GM23248 (cell line): ENCODE measurements around the gene COL23A1.

Source experiments
- EZH2 ChIP-seq: fragments of 200-600 bp; sonication (generic); IDR thresholded peaks from 2 replicates; pipeline ENCODE4 v1.6.1; 2018; ENCODE audit warnings: antibody characterized with exemption, mild to moderate bottlenecking; ENCODE audit not compliant: insufficient read depth, poor library complexity, severe bottlenecking
- EZH2phosphoT487 ChIP-seq: fragments of 200-600 bp; sonication (generic); IDR thresholded peaks from 2 replicates; pipeline ENCODE4 v1.6.1; 2018; ENCODE audit warnings: antibody characterized with exemption, moderate library complexity, mild to moderate bottlenecking, low read depth; ENCODE audit not compliant: insufficient read depth

DNA sequence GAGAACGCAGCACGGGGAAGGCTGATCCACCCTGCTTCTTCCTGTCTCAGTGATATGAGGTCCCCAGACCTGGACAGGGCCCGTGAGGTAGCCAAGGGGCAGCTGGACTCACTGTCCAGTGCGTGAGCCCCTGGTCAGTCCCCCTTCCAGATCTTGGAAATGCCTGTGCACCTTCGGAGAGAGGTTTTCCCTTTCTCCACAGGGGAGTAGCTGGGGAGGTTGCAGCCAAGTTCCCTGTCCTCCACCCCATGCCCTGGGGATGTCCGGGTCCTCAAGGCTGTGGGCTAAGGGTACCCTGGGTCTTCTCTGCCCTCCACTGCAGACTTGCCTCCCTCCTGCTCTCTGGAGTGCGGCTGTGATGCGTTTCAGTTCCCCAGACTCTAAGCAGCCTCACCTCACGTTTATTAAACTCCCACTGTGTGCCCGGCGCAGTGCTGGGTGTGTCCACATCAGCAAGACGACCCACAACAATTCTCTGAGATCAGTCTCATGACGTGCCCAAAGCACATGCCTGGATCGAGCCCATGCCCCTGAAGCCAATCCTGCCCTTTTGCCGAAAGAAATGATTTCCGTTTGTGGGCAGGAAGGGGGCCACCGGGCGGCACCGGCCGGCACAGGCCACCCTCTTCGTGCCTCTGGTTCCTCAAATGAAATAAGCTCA lies 256.2 kb downstream of the COL23A1 start:
- TF ChIP-seq EZH2 (no peak), EZH2phosphoT487 (no peak)
